Heart right ventricle (tissue), 16 donors: ENCODE data around the gene PLP2. TPM values are rescaled to one million over a fixed set of nuclear protein-coding genes. Genes with fewer than 3 reads are reported as not detected.

Experiments used
- ATAC-seq, 8 donors: fragments of 200-7000 bp; cut with Tn5 transposase; one replicate each; pipeline ENCODE4 v1.9.1; 2020; ENCODE audit warnings: mild to moderate bottlenecking in 8 of 8, moderate library complexity in 8 of 8, moderate number of reproducible peaks in 1 of 8
- DNase-seq, 2 donors: peaks; one replicate each; pipeline ENCODE4 v3.0.0-alpha.2; 2020
- H3K27ac ChIP-seq, 10 donors: fragments of 200-600 bp; sonication (generic) in 2 of 10; one replicate each; pipeline versions ENCODE4 v1.5.0 to v1.8.0; 2020 to 2022; ENCODE audit warnings: mild to moderate bottlenecking in 3 of 10
- H3K27me3 ChIP-seq, 7 donors: fragments of 200-600 bp; one replicate each; pipeline ENCODE4 v1.8.0; 2021 to 2022; ENCODE audit warnings: mild to moderate bottlenecking in 2 of 7
- H3K36me3 ChIP-seq, 9 donors: fragments of 200-600 bp; sonication (generic) in 1 of 9; one replicate each; pipeline versions ENCODE4 v1.5.0 to v1.8.0; 2020 to 2022; ENCODE audit warnings: mild to moderate bottlenecking in 2 of 9
- H3K4me1 ChIP-seq, 9 donors: fragments of 200-600 bp; sonication (generic) in 1 of 9; one replicate each; pipeline versions ENCODE4 v1.5.0 to v1.8.0; 2020 to 2022; ENCODE audit warnings: mild to moderate bottlenecking in 4 of 9
- H3K4me3 ChIP-seq, 10 donors: fragments of 200-600 bp; sonication (generic) in 2 of 10; one replicate each; pipeline versions ENCODE4 v1.5.0 to v1.8.0; 2020 to 2022; ENCODE audit warnings: mild to moderate bottlenecking in 7 of 10, moderate library complexity in 2 of 10
- H3K9me3 ChIP-seq, 11 donors: fragments of 200-600 bp in 10 of 11; sonication (generic) in 2 of 11; one replicate each; pipeline versions ENCODE4 v1.5.0 to v1.8.0; 2013 to 2022; ENCODE audit warnings: mild to moderate bottlenecking in 2 of 11, control low read depth in 1 of 11, moderate library complexity in 1 of 11
- CTCF ChIP-seq, 9 donors: fragments of 200-600 bp; sonication (generic) in 2 of 9; IDR thresholded peaks; one replicate each; pipeline versions ENCODE4 v1.5.0 to v1.8.0; 2021 to 2022; ENCODE audit warnings: antibody characterized with exemption in 9 of 9, mild to moderate bottlenecking in 5 of 9, moderate library complexity in 1 of 9
- WGBS, 2 donors: extraction: QIAGEN DNeasy Blood & Tissue Kit; methylation state at CpG; one replicate each; pipeline ENCODE4 v1.1.7; 2013; ENCODE audit warnings: inconsistent platforms in 1 of 2; 5-methylcytosine and 5-hydroxymethylcytosine counted together
- intact Hi-C, 10 donors: fragments of 100-400 bp; cut with DNase I; formaldehyde crosslinking; loops; one replicate each; pipeline versions ENCODE4 v1.11.1 to v1.14.2; 2022
- polyA plus RNA-seq, 2 donors: library from polyadenylated mRNA; stranded (reverse); fragments of 200-250 nt; gene quantifications; one replicate each; pipeline ENCODE4 v1.2.3, GENCODE V29; 2013
- total RNA-seq, 10 donors: library from RNA; stranded (reverse); fragmentation: NEBNext Ultra II Directional in 3 of 10; extraction: Animal tissue kit (Norgen Biotek cat#: 25700) in 3 of 10; gene quantifications; one replicate each; pipeline versions ENCODE4 v1.2.1 to v1.2.4, GENCODE V29; 2021 to 2023
- donor health status: Arrhythmogenic right ventricular cardiomyopathy.
- donor health status: ischemic (EF 13 %, LVEDD 7.1; RV severe dilation, severe dysfunction).
- donor health status: healthy with polysubstance abuse.
- donor health status: DM: no; HTN: yes; CAD: no.
- donor health status: DM: no; HTN: no; CAD: no.
- donor health status: ischemic (EF 25% LVEDD 6.9; RV normal size, moderate dysfunction).
- donor health status: ischemic (EF 25% LVEDD 5.7; RV mildly dilated, moderate dysfunction).
- donor health status: healthy.
- donor health status: DM: yes; HTN: yes; CAD: no.
- donor health status: Ischemic cardiomyopathy.
- donor health status: ischemic (EF 35%, LVEDD 5.7; RV mildly dilated, moderate dysfunction).
- donor health status: nonischemic (EF 11% LVEDD 7.7; RV severe dilation, severe dysfunction).
- donor health status: DM: yes; HTN: yes; CAD: no.
- donor health status: PGD.
- donor health status: ischemic (EF 29% LVEDD 5.4; RV normal size, mild dysfunction).
- donor health status: nonischemic (EF 23%, LVEDD 6.1; RV moderate dilation, normal function).

PLP2 gene
- total and polyA plus RNA-seq, 12 donors, result 20.3 to 352 (median 54.2) TPM

GRCh38 chrX:49212861-49213260 is 41.2 kb downstream of the PLP2 start:
- no peak for DNase-seq
- ATAC-seq, result no peak
- Histone ChIP-seq H3K4me3 (no peak overlapping the region), H3K36me3 (no peaks in the 10 kb centered on the region), H3K27me3 (peaks cover 0 to 15% (median 0%) of the 10 kb centered on the region in 7 donors), H3K9me3 (no peaks in the 10 kb centered on the region), H3K4me1 (no peaks in the 10 kb centered on the region), H3K27ac (no peak overlapping the region)
- intact Hi-C loops, result no loop called here
- 88 to 91% methylated on average over 1 of the region's 1 CpG for WGBS, 2 donors
- TF ChIP-seq CTCF (IDR thresholded peaks at IDR 0.05), result no peak

GRCh38 chrX:49214416-49214815 is 42.7 kb downstream of the PLP2 start:
- DNase-seq, result no peak
- 75 to 89% methylated on average over 2 of the region's 2 CpGs for WGBS, 2 donors
- no peak for TF ChIP-seq CTCF (IDR thresholded peaks at IDR 0.05)
- ATAC-seq, result no peak
- peaks cover 0 to 5% (median 0%) of the 10 kb centered on the region in 7 donors for H3K27me3 ChIP-seq
- H3K27ac ChIP-seq, result no peak overlapping the region
- no peaks in the 10 kb centered on the region for H3K36me3 ChIP-seq
- H3K9me3 ChIP-seq, result no peaks in the 10 kb centered on the region
- H3K4me3 ChIP-seq, result no peak overlapping the region
- intact Hi-C loops, result no loop called here
- H3K4me1 ChIP-seq, result no peaks in the 10 kb centered on the region

GRCh38 chrX:49214996-49215526 is 43.4 kb downstream of the PLP2 start:
- 84 to 87% methylated on average over 14 of the region's 14 CpGs for WGBS, 2 donors
- no peak for DNase-seq
- no peak for TF ChIP-seq CTCF (IDR thresholded peaks at IDR 0.05)
- Histone ChIP-seq H3K4me1 (no peaks in the 10 kb centered on the region), H3K27me3 (peaks cover 0 to 4% (median 0%) of the 10 kb centered on the region in 7 donors), H3K4me3 (no peak overlapping the region), H3K27ac (no peak overlapping the region), H3K9me3 (no peaks in the 10 kb centered on the region), H3K36me3 (no peaks in the 10 kb centered on the region)
- ATAC-seq, result no peak
- intact Hi-C loops, result no loop called here

GRCh38 chrX:49220100-49220499 is 48.4 kb downstream of the PLP2 start:
- Histone ChIP-seq H3K9me3 (no peaks in the 10 kb centered on the region), H3K36me3 (no peaks in the 10 kb centered on the region), H3K27ac (no peak overlapping the region), H3K4me1 (no peaks in the 10 kb centered on the region), H3K27me3 (peaks cover 0 to 4% (median 0%) of the 10 kb centered on the region in 7 donors), H3K4me3 (no peak overlapping the region)
- no peak for DNase-seq
- intact Hi-C loops, result no loop called here
- no peak for ATAC-seq
- TF ChIP-seq CTCF (IDR thresholded peaks at IDR 0.05), result no peak
